ENCODE data around the gene FER1L5. TPM values are rescaled to one million over a fixed set of nuclear protein-coding genes. Genes with fewer than 3 reads are reported as not detected.

FER1L5 gene
- total RNA-seq, 5 donors from 2014 or later (not counting 1 experiment from before 2014, with no cell fraction given) = not detected

GRCh38 chr2:96729748-96730147 lies 87.2 kb downstream of the FER1L5 start:
- H3K4me1 ChIP-seq (ENCODE audit: control insufficient read depth in 1 of 2, extremely low read depth in 1 of 2, insufficient read depth in 2 of 2, low read length in 2 of 2) = no peaks in the 10 kb centered on the region
- WGBS (ENCODE audit: insufficient coverage) = 91% methylated on average over 5 of the region's 7 CpGs
- ATAC-seq (replicated peaks in 1 of 4) (no peak), DNase-seq (no peak)
- no peak overlapping the region for H3K4me3 Mint-ChIP-seq
- H3K36me3 Mint-ChIP-seq = peaks cover 46% of the 10 kb centered on the region
- no peaks in the 10 kb centered on the region for H3K9me3 Mint-ChIP-seq
- CTCF ChIA-PET = no interaction called here
- POLR2A ChIA-PET = no interaction called here
- H3K36me3 ChIP-seq (ENCODE audit: control insufficient read depth in 2 of 2, extremely low read depth in 1 of 2, insufficient read depth in 1 of 2, low read length in 1 of 2) = peaks cover 5 to 49% of the 10 kb centered on the region in 2 donors
- H3K9me3 ChIP-seq = no peaks in the 10 kb centered on the region
- H3K27me3 Mint-ChIP-seq = no peaks in the 10 kb centered on the region
- no peak overlapping the region for H3K4me3 ChIP-seq (ENCODE audit: control insufficient read depth in 1 of 2, extremely low read depth in 1 of 2, low read length in 1 of 2)
- no peaks in the 10 kb centered on the region for H3K27me3 ChIP-seq (replicated peaks in 1 of 2; ENCODE audit: control insufficient read depth in 2 of 2, extremely low read depth in 1 of 2, insufficient read depth in 2 of 2, low read length in 1 of 2)
- H3K27ac ChIP-seq (ENCODE audit: low read length) = no peak overlapping the region
- peaks cover 0 to 2% (median 0%) of the 10 kb centered on the region in 3 donors for H3K4me1 Mint-ChIP-seq
- no peak overlapping the region for H3K27ac Mint-ChIP-seq

DNA sequence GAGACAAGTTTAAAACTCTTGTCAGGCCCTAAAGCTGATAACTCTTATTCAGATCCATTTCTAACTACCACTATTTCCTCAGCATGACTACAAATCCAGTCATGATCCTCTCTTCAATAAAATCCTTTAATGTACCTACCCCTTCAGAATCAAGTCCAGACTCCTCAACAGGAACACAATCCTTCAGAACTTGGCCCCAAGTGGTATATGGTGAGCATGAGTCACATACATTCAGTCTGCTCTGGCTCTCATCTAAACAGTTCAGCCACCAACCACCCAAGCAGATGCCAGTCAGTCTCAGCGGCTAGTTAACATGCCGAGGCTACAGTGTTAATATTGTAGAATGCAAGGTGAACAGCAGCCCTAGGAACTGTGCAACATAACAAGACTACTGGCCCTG lies 87.6 kb downstream of the FER1L5 start:
- H3K4me1 Mint-ChIP-seq = peaks cover 0 to 2% (median 0%) of the 10 kb centered on the region in 3 donors
- H3K27me3 Mint-ChIP-seq = no peaks in the 10 kb centered on the region
- POLR2A ChIA-PET = no interaction called here
- CTCF ChIA-PET = no interaction called here
- H3K36me3 Mint-ChIP-seq = peaks cover 50% of the 10 kb centered on the region
- H3K9me3 Mint-ChIP-seq = no peaks in the 10 kb centered on the region
- H3K27me3 ChIP-seq (replicated peaks in 1 of 2; ENCODE audit: control insufficient read depth in 2 of 2, extremely low read depth in 1 of 2, insufficient read depth in 2 of 2, low read length in 1 of 2) = no peaks in the 10 kb centered on the region
- no peak overlapping the region for H3K4me3 Mint-ChIP-seq
- no peaks in the 10 kb centered on the region for H3K4me1 ChIP-seq (ENCODE audit: control insufficient read depth in 1 of 2, extremely low read depth in 1 of 2, insufficient read depth in 2 of 2, low read length in 2 of 2)
- no peak overlapping the region for H3K27ac ChIP-seq (ENCODE audit: low read length)
- no peak overlapping the region for H3K4me3 ChIP-seq (ENCODE audit: control insufficient read depth in 1 of 2, extremely low read depth in 1 of 2, low read length in 1 of 2)
- WGBS (ENCODE audit: insufficient coverage) = no CpG with 5 or more reads among the region's 2 CpGs
- DNase-seq (no peak), ATAC-seq (replicated peaks in 1 of 4) (no peak)
- H3K36me3 ChIP-seq (ENCODE audit: control insufficient read depth in 2 of 2, extremely low read depth in 1 of 2, insufficient read depth in 1 of 2, low read length in 1 of 2) = peaks cover 5 to 50% of the 10 kb centered on the region in 2 donors
- no peak overlapping the region for H3K27ac Mint-ChIP-seq
- H3K9me3 ChIP-seq = no peaks in the 10 kb centered on the region

DNA sequence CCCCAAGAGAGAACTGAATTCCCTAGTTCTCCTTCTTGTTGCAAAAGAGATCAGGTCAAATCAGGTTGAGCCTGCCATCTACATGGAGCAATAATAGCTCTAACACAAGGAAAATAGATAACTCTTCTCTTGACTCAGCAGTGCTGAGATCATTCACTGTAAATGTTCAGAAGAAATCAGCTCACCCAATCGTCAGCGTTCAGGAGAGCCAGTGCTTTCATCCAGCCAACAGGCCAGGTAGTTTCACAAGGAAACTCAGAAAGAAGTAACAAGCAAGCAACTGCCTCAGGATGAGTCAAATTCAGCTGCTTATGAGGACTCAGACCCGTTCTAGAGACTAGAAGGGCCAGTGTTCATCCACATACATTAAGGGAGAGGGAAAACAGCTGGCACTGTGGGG lies 91.4 kb downstream of the FER1L5 start:
- Histone ChIP-seq H3K27me3 (replicated peaks in 1 of 2; ENCODE audit: control insufficient read depth in 2 of 2, extremely low read depth in 1 of 2, insufficient read depth in 2 of 2, low read length in 1 of 2) (no peaks in the 10 kb centered on the region), H3K4me1 (ENCODE audit: control insufficient read depth in 1 of 2, extremely low read depth in 1 of 2, insufficient read depth in 2 of 2, low read length in 2 of 2) (peaks cover 3 to 11% of the 10 kb centered on the region in 2 experiments), H3K27ac (ENCODE audit: low read length) (no peak overlapping the region), H3K36me3 (ENCODE audit: control insufficient read depth in 2 of 2, extremely low read depth in 1 of 2, insufficient read depth in 1 of 2, low read length in 1 of 2) (peaks cover 5 to 56% of the 10 kb centered on the region in 2 donors), H3K4me3 (ENCODE audit: control insufficient read depth in 1 of 2, extremely low read depth in 1 of 2, low read length in 1 of 2) (no peak overlapping the region), H3K9me3 (no peaks in the 10 kb centered on the region)
- POLR2A ChIA-PET = no interaction called here
- H3K36me3 Mint-ChIP-seq = peaks cover 39% of the 10 kb centered on the region
- WGBS (ENCODE audit: insufficient coverage) = no CpG with 5 or more reads among the region's 3 CpGs
- H3K27ac Mint-ChIP-seq = no peak overlapping the region
- no peak overlapping the region for H3K4me3 Mint-ChIP-seq
- ATAC-seq (replicated peaks in 1 of 4) (no peak), DNase-seq (no peak)
- H3K9me3 Mint-ChIP-seq = no peaks in the 10 kb centered on the region
- H3K27me3 Mint-ChIP-seq = no peaks in the 10 kb centered on the region
- peaks cover 15 to 24% (median 16%) of the 10 kb centered on the region in 3 donors for H3K4me1 Mint-ChIP-seq
- CTCF ChIA-PET = no interaction called here

DNA sequence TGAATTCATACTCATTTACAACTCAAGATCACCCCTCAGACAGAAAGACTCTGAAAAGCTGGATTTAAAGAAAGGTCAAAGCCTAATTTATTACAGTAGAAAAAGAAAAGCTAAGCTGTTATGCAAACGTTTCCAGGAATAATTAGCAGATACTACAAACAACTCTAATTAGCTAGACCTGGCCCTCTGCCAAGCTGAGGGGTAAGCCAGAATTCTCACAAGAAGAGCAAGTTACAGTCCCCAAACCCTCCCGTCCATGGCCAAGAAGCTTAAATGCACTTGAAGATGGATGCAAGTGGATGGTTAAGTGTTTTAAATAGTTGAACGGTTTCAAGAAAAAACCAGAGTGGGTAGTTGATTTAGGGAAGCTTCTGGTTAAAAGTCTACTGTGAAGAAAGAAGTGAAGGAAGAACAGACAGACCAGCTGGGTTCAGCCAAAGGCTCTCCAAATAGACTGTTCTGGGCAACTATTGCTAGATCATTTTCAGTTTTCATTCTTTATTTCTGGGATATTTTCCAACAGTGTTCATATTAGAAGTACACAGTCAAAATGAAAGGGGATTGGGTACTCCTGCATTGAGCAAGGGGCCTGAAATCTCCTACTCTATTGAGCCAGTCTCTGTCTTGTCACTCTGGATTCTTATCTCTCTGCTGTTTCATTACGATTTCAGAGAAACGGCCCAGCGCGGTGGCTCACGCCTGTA lies 92.5 kb downstream of the FER1L5 start:
- ATAC-seq (replicated peaks in 1 of 4) (no peak), DNase-seq (no peak)
- Mint-ChIP-seq H3K36me3 (peaks cover 38% of the 10 kb centered on the region), H3K4me1 (peaks cover 26 to 35% (median 27%) of the 10 kb centered on the region in 3 donors), H3K4me3 (no peak overlapping the region), H3K27me3 (no peaks in the 10 kb centered on the region), H3K9me3 (no peaks in the 10 kb centered on the region), H3K27ac (no peak overlapping the region)
- no peaks in the 10 kb centered on the region for H3K27me3 ChIP-seq (replicated peaks in 1 of 2; ENCODE audit: control insufficient read depth in 2 of 2, extremely low read depth in 1 of 2, insufficient read depth in 2 of 2, low read length in 1 of 2)
- H3K4me1 ChIP-seq (ENCODE audit: control insufficient read depth in 1 of 2, extremely low read depth in 1 of 2, insufficient read depth in 2 of 2, low read length in 2 of 2) = peaks cover 9 to 19% of the 10 kb centered on the region in 2 experiments
- H3K4me3 ChIP-seq (ENCODE audit: control insufficient read depth in 1 of 2, extremely low read depth in 1 of 2, low read length in 1 of 2) = no peak overlapping the region
- CTCF ChIA-PET = interaction anchor here in 1 of 2 donors (0.7 kb wide), 1 partner anchor 26 kb away, joined by 3 read pairs; the partner anchor contains the start of gene CNNM4
- H3K27ac ChIP-seq (ENCODE audit: low read length) = no peak overlapping the region
- H3K36me3 ChIP-seq (ENCODE audit: control insufficient read depth in 2 of 2, extremely low read depth in 1 of 2, insufficient read depth in 1 of 2, low read length in 1 of 2) = peaks cover 5 to 48% of the 10 kb centered on the region in 2 donors
- POLR2A ChIA-PET = no interaction called here
- no peaks in the 10 kb centered on the region for H3K9me3 ChIP-seq
- WGBS (ENCODE audit: insufficient coverage) = 80% methylated on average over 1 of the region's 8 CpGs

GRCh38 chr2:96737251-96737650 lies 94.7 kb downstream of the FER1L5 start:
- ChIA-PET POLR2A (no interaction called here), CTCF (interaction anchor here in 1 of 2 donors (0.7 kb wide), 1 partner anchor 210 kb away, joined by 3 read pairs; no protein-coding TSS in a partner anchor)
- Mint-ChIP-seq H3K4me1 (peaks cover 34 to 45% (median 40%) of the 10 kb centered on the region in 3 donors), H3K9me3 (no peaks in the 10 kb centered on the region), H3K36me3 (peaks cover 25% of the 10 kb centered on the region), H3K27me3 (no peaks in the 10 kb centered on the region), H3K4me3 (no peak overlapping the region), H3K27ac (no peak overlapping the region)
- Histone ChIP-seq H3K36me3 (ENCODE audit: control insufficient read depth in 2 of 2, extremely low read depth in 1 of 2, insufficient read depth in 1 of 2, low read length in 1 of 2) (peaks cover 0 to 29% of the 10 kb centered on the region in 2 donors), H3K27me3 (replicated peaks in 1 of 2; ENCODE audit: control insufficient read depth in 2 of 2, extremely low read depth in 1 of 2, insufficient read depth in 2 of 2, low read length in 1 of 2) (no peaks in the 10 kb centered on the region), H3K4me1 (ENCODE audit: control insufficient read depth in 1 of 2, extremely low read depth in 1 of 2, insufficient read depth in 2 of 2, low read length in 2 of 2) (peaks cover 9 to 24% of the 10 kb centered on the region in 2 experiments), H3K4me3 (ENCODE audit: control insufficient read depth in 1 of 2, extremely low read depth in 1 of 2, low read length in 1 of 2) (no peak overlapping the region), H3K27ac (ENCODE audit: low read length) (peak overlapping the region; percentile 54), H3K9me3 (no peaks in the 10 kb centered on the region)
- no peak for ATAC-seq (replicated peaks in 1 of 4)
- no peak for DNase-seq
- no CpG with 5 or more reads among the region's 2 CpGs for WGBS (ENCODE audit: insufficient coverage)

- ATAC-seq (replicated peaks in 1 of 4) (no peak), DNase-seq (peak in 11 of 35 experiments; percentile 9 to 37 (median 18))
- H3K4me1 Mint-ChIP-seq = peaks cover 36 to 47% (median 40%) of the 10 kb centered on the region in 3 donors
- H3K4me1 ChIP-seq (ENCODE audit: control insufficient read depth in 1 of 2, extremely low read depth in 1 of 2, insufficient read depth in 2 of 2, low read length in 2 of 2) = peaks cover 9 to 24% of the 10 kb centered on the region in 2 experiments
- H3K36me3 ChIP-seq (ENCODE audit: control insufficient read depth in 2 of 2, extremely low read depth in 1 of 2, insufficient read depth in 1 of 2, low read length in 1 of 2) = peaks cover 0 to 28% of the 10 kb centered on the region in 2 donors
- H3K4me3 Mint-ChIP-seq = peak overlapping the region; percentile 1 to 8 (median 5)
- peak overlapping the region; percentile 54 for H3K27ac ChIP-seq (ENCODE audit: low read length)
- H3K9me3 ChIP-seq = no peaks in the 10 kb centered on the region
- ChIA-PET CTCF (no interaction called here), POLR2A (interaction anchor here in 1 of 2 donors (0.6 kb wide), 1 partner anchor 103 kb away, joined by 11 read pairs; no protein-coding TSS in a partner anchor)
- peaks cover 23% of the 10 kb centered on the region for H3K36me3 Mint-ChIP-seq
- no peak overlapping the region for H3K4me3 ChIP-seq (ENCODE audit: control insufficient read depth in 1 of 2, extremely low read depth in 1 of 2, low read length in 1 of 2)
- H3K27me3 ChIP-seq (replicated peaks in 1 of 2; ENCODE audit: control insufficient read depth in 2 of 2, extremely low read depth in 1 of 2, insufficient read depth in 2 of 2, low read length in 1 of 2) = no peaks in the 10 kb centered on the region
- no peaks in the 10 kb centered on the region for H3K9me3 Mint-ChIP-seq
- H3K27ac Mint-ChIP-seq = no peak overlapping the region
- no peaks in the 10 kb centered on the region for H3K27me3 Mint-ChIP-seq
- WGBS (ENCODE audit: insufficient coverage) = 80% methylated on average over 1 of the region's 2 CpGs
Observed at GRCh38 chr2:96737831-96738230, 95.3 kb downstream of the FER1L5 start.
